Osteoblast (primary cell): Measurements from ENCODE around the gene SZRD1. TPM values are rescaled to one million over a fixed set of nuclear protein-coding genes. Genes with fewer than 3 reads are reported as not detected.
"Not testable (repeated sequence)": the region's sequence is repeated elsewhere in the genome, so short reads cannot be mapped to it uniquely, and the experiment has no call there.

Experiments used
- DNase-seq: peaks from one replicate; pipeline ENCODE4 v3.0.0; 2011; ENCODE audit warnings: low spot score, mixed read lengths; ENCODE audit not compliant: insufficient read length; ENCODE audit errors: missing footprints
- H2AFZ ChIP-seq: 2 replicates; pipeline ENCODE4 v1.6.0; 2011; ENCODE audit warnings: mild to moderate bottlenecking, low read length
- H3K27ac ChIP-seq: 2 replicates; pipeline ENCODE4 v1.5.1; 2011; ENCODE audit warnings: mild to moderate bottlenecking, low read depth, low read length, moderate library complexity
- H3K27me3 ChIP-seq: 2 replicates; pipeline ENCODE4 v1.6.0; 2012; ENCODE audit warnings: mild to moderate bottlenecking, control low read depth, inconsistent platforms, low read length, moderate library complexity; ENCODE audit not compliant: insufficient read depth
- H3K36me3 ChIP-seq: 2 replicates; pipeline ENCODE4 v1.5.1; 2011; ENCODE audit warnings: mild to moderate bottlenecking, low read length, control low read depth, moderate library complexity; ENCODE audit not compliant: insufficient read depth
- H3K4me1 ChIP-seq: 2 replicates; pipeline ENCODE4 v1.5.1; 2011; ENCODE audit warnings: mild to moderate bottlenecking, low read length, control low read depth, moderate library complexity; ENCODE audit not compliant: insufficient read depth
- H3K4me2 ChIP-seq: 2 replicates; pipeline ENCODE4 v1.6.0; 2011; ENCODE audit warnings: mild to moderate bottlenecking, low read length; ENCODE audit not compliant: insufficient read depth
- H3K4me3 ChIP-seq: fragments of 200-600 bp; sonication (generic); 3 replicates; pipeline ENCODE4 v1.5.1; 2012; ENCODE audit warnings: mild to moderate bottlenecking, low read length, inconsistent platforms; ENCODE audit not compliant: insufficient read depth
- H3K79me2 ChIP-seq: 2 replicates; pipeline ENCODE4 v1.6.0; 2012; ENCODE audit warnings: mild to moderate bottlenecking, low read length, control low read depth, inconsistent platforms; ENCODE audit not compliant: insufficient read depth
- H3K9me3 ChIP-seq: 2 replicates; pipeline ENCODE4 v1.5.1; 2011; ENCODE audit warnings: low read depth, low read length, control low read depth
- H4K20me1 ChIP-seq: 2 replicates; pipeline ENCODE4 v1.6.0; 2012; ENCODE audit warnings: mild to moderate bottlenecking, low read length, control low read depth; ENCODE audit not compliant: insufficient read depth
- CTCF ChIP-seq: IDR thresholded peaks from 2 replicates; pipeline ENCODE4 v1.5.1; 2011; ENCODE audit warnings: mild to moderate bottlenecking, low read depth, low read length, moderate library complexity; ENCODE audit errors: extremely low read depth
- total RNA-seq: library from RNA; depleted of rRNA; stranded (reverse); fragments of >200 nt; gene quantifications from 2 replicates; pipeline ENCODE4 v1.2.3, GENCODE V29; 2012

SZRD1 gene
- total RNA-seq, 1 donor: 66.2 TPM

- no peak for TF ChIP-seq CTCF
- no peaks in the 10 kb centered on the region for H3K4me1 ChIP-seq
- H3K27ac ChIP-seq: no peak overlapping the region
- DNase-seq: no peak
- H3K79me2 ChIP-seq: peaks cover 88% of the 10 kb centered on the region
- H4K20me1 ChIP-seq: peaks cover 34% of the 10 kb centered on the region
- no peak overlapping the region for H2AFZ ChIP-seq
- H3K36me3 ChIP-seq: no peaks in the 10 kb centered on the region
- H3K4me3 ChIP-seq: no peak overlapping the region
- H3K27me3 ChIP-seq: no peaks in the 10 kb centered on the region
- no peaks in the 10 kb centered on the region for H3K9me3 ChIP-seq
- H3K4me2 ChIP-seq: no peak overlapping the region
Observed at GRCh38 chr1:16342331-16343062, 24.5 kb upstream of the SZRD1 start.

GRCh38 chr1:16343276-16343675 is 23.8 kb upstream of the SZRD1 start:
- not testable (repeated sequence) for H3K9me3 ChIP-seq, H3K4me2 ChIP-seq, H3K4me3 ChIP-seq, H3K4me1 ChIP-seq, H2AFZ ChIP-seq, H3K27ac ChIP-seq, DNase-seq, H3K27me3 ChIP-seq, H3K36me3 ChIP-seq
- Histone ChIP-seq H4K20me1 (peaks cover 42% of the 10 kb centered on the region), H3K79me2 (peaks cover 93% of the 10 kb centered on the region)

- Histone ChIP-seq H3K36me3 (no peaks in the 10 kb centered on the region), H3K9me3 (no peaks in the 10 kb centered on the region), H3K4me2 (no peak overlapping the region), H3K4me3 (no peak overlapping the region), H3K79me2 (peaks cover 82% of the 10 kb centered on the region), H3K4me1 (peaks cover 25% of the 10 kb centered on the region), H4K20me1 (peaks cover 44% of the 10 kb centered on the region), H3K27me3 (no peaks in the 10 kb centered on the region), H3K27ac (peak overlapping the region; percentile 58), H2AFZ (no peak overlapping the region)
- no peak for TF ChIP-seq CTCF
- peak; percentile 90 for DNase-seq
Observed at GRCh38 chr1:16348414-16349182, 18.4 kb upstream of the SZRD1 start.

- Histone ChIP-seq H3K27ac (peak overlapping the region; percentile 93), H3K27me3 (no peaks in the 10 kb centered on the region), H2AFZ (no peak overlapping the region), H3K4me1 (peaks cover 25% of the 10 kb centered on the region), H3K4me2 (no peak overlapping the region), H3K36me3 (no peaks in the 10 kb centered on the region), H3K9me3 (no peaks in the 10 kb centered on the region), H3K79me2 (peaks cover 69% of the 10 kb centered on the region), H3K4me3 (no peak overlapping the region), H4K20me1 (peaks cover 39% of the 10 kb centered on the region)
- no peak for TF ChIP-seq CTCF
- DNase-seq: no peak
Observed at GRCh38 chr1:16349847-16350406, 17.1 kb upstream of the SZRD1 start.
